ENCODE results near the gene CDCP1.

DNA sequence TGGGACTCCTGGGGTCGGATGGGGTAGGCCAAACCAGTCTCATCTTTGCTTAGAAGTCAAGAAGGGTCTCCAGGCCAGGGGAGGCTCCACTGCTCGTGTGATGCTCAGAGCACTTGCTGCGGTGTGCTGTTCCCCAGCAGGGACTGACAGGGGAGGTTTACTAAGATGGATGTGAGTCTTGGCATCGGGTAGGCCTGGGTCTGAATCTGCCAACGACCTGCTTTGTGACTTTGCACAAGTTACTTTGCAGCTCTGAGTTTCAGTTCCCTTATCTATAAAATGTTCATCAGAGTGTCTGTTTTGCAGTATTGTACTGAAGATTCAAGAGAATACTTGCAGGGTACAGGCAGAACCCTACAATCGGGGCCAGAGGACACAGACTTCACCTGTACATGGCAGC is 17.3 kb upstream of the CDCP1 start:
- TF ChIP-seq POLR2AphosphoS5 (IDR thresholded peaks at IDR 0.05; ENCODE audit: low read depth, low read length) = no peak
- no peak for TF ChIP-seq POLR2A (IDR thresholded peaks at IDR 0.05; ENCODE audit: low read depth, low read length)
- no peak for TF ChIP-seq TAF1 (IDR thresholded peaks at IDR 0.05; ENCODE audit: borderline replicate concordance, low read depth, low read length)
